Measurements from ENCODE around the gene OASL. TPM values are rescaled to one million over a fixed set of nuclear protein-coding genes. Genes with fewer than 3 reads are reported as not detected.

Gene OASL
- total RNA-seq, 1 experiment from 2014 or later, result not detected

GRCh38 chr12:120982659-120983058, 56.4 kb downstream of the OASL start:
- no peak overlapping the region for H2BK5ac ChIP-seq (ENCODE audit: insufficient read length, low read length)
- H2BK15ac ChIP-seq (ENCODE audit: low read depth, low read length), result no peak overlapping the region
- Mint-ChIP-seq H3K36me3 (ENCODE audit: insufficient read depth in 1 of 3, low read depth in 3 of 3) (no peaks in the 10 kb centered on the region), H3K4me1 (peaks cover 10 to 27% of the 10 kb centered on the region in 2 experiments), H3K9me3 (peaks cover 0 to 4% of the 10 kb centered on the region in 2 experiments; a peak in 1 of 5 replicates), H3K27ac (no peak overlapping the region), H3K4me3 (no peak overlapping the region), H3K27me3 (ENCODE audit: low read depth) (no peaks in the 10 kb centered on the region; the same call in 1 of the 2 replicates)
- no peak overlapping the region for H3K14ac ChIP-seq (ENCODE audit: insufficient read depth, low read length)
- no peak overlapping the region for H3K4me2 ChIP-seq (ENCODE audit: insufficient read depth, insufficient read length, low read length)
- no peak overlapping the region for H3K56ac ChIP-seq (ENCODE audit: insufficient read length, low read depth, low read length)
- no peaks in the 10 kb centered on the region for H3K4me1 ChIP-seq (ENCODE audit: insufficient read depth, low read length)
- H3K9me3 ChIP-seq (ENCODE audit: control insufficient read depth, low read depth, low read length), result no peaks in the 10 kb centered on the region
- H2AFZ ChIP-seq (ENCODE audit: low read length), result no peak overlapping the region
- H3K79me2 ChIP-seq (ENCODE audit: insufficient read depth, low read length), result no peaks in the 10 kb centered on the region
- H4K8ac ChIP-seq (replicated peaks; ENCODE audit: insufficient read length, low read depth, low read length), result no peak overlapping the region
- no peak for DNase-seq
- no peak overlapping the region for H4K91ac ChIP-seq (ENCODE audit: insufficient read length, low read depth, low read length)
- H3K9ac ChIP-seq (ENCODE audit: extremely low read depth, insufficient read length, low read length), result no peak overlapping the region
- H4K5ac ChIP-seq (ENCODE audit: insufficient read length, low read depth, low read length), result no peak overlapping the region
- no peak overlapping the region for H3K4ac ChIP-seq (ENCODE audit: low read depth, low read length)
- no peaks in the 10 kb centered on the region for H3K79me1 ChIP-seq (ENCODE audit: insufficient read depth, low read depth, low read length, poor library complexity, severe bottlenecking)
- no peak overlapping the region for H3K27ac ChIP-seq (ENCODE audit: insufficient read length, low read depth, low read length)
- H3K23ac ChIP-seq (ENCODE audit: insufficient read length, low read depth, low read length), result no peak overlapping the region
- no peaks in the 10 kb centered on the region for H3K27me3 ChIP-seq (ENCODE audit: insufficient read depth, low read length)
- H2AK5ac ChIP-seq (ENCODE audit: insufficient read length, low read length), result no peak overlapping the region
- no peak overlapping the region for H3T11ph ChIP-seq (ENCODE audit: low read length)
- H2BK20ac ChIP-seq (ENCODE audit: low read depth, low read length, poor library complexity, severe bottlenecking), result no peak overlapping the region
- H2BK12ac ChIP-seq (ENCODE audit: insufficient read length, low read depth, low read length), result no peak overlapping the region
- H3K23me2 ChIP-seq (ENCODE audit: insufficient read length, low read depth, low read length, poor library complexity, severe bottlenecking), result no peaks in the 10 kb centered on the region
- no peak for TF ChIP-seq CTCF (conservative IDR thresholded peaks at IDR 0.05)
- H2BK120ac ChIP-seq (ENCODE audit: low read depth, low read length, poor library complexity, severe bottlenecking), result no peak overlapping the region
- no peaks in the 10 kb centered on the region for H4K20me1 ChIP-seq (ENCODE audit: control insufficient read depth, insufficient read depth, insufficient read length)
- WGBS (ENCODE audit: extremely low coverage, insufficient read length, low lambda C conversion rate), result no CpG with 5 or more reads among the region's 7 CpGs
- no peak overlapping the region for H3K18ac ChIP-seq (ENCODE audit: insufficient read length, low read depth, low read length)

All from H9 (cell line).